ENCODE results near the gene THY1.
"Not testable (repeated sequence)": the region's sequence is repeated elsewhere in the genome, so short reads cannot be mapped to it uniquely, and the experiment has no call there.

Gene THY1

GRCh38 chr11:119417726-119418540, 5.0 kb downstream of the THY1 start:
- DNase-seq: no peak

- DNase-seq: no peak
Observed at GRCh38 chr11:119416606-119417580, 6.1 kb downstream of the THY1 start.

GRCh38 chr11:119415966-119416365, 7.0 kb downstream of the THY1 start:
- DNase-seq: no peak

GRCh38 chr11:119415517-119415916, 7.5 kb downstream of the THY1 start:
- DNase-seq: no peak

- no peak for DNase-seq
Observed at GRCh38 chr11:119414734-119415133, 8.2 kb downstream of the THY1 start.

- no peak for DNase-seq
Observed at GRCh38 chr11:119414321-119414720, 8.7 kb downstream of the THY1 start.

GRCh38 chr11:119412072-119412471, 10.9 kb downstream of the THY1 start:
- no peak for DNase-seq

- no peak for DNase-seq
Observed at GRCh38 chr11:119410501-119410900, 12.5 kb downstream of the THY1 start.

GRCh38 chr11:119409731-119410130, 13.2 kb downstream of the THY1 start:
- no peak for DNase-seq

- DNase-seq: no peak
Observed at GRCh38 chr11:119406005-119406404, 17.0 kb downstream of the THY1 start.

- not testable (repeated sequence) for DNase-seq
Observed at GRCh38 chr11:119405448-119405847, 17.5 kb downstream of the THY1 start.

- DNase-seq: no peak
Observed at GRCh38 chr11:119404872-119405271, 18.1 kb downstream of the THY1 start.

GRCh38 chr11:119403021-119403420, 20.0 kb downstream of the THY1 start:
- no peak for DNase-seq

- DNase-seq: no peak
Observed at GRCh38 chr11:119402470-119402869, 20.5 kb downstream of the THY1 start.

GRCh38 chr11:119400860-119401259, 22.1 kb downstream of the THY1 start:
- no peak for DNase-seq

GRCh38 chr11:119397740-119398139, 25.2 kb downstream of the THY1 start:
- DNase-seq: no peak

- DNase-seq: no peak
Observed at GRCh38 chr11:119396835-119397234, 26.1 kb downstream of the THY1 start.

- no peak for DNase-seq
Observed at GRCh38 chr11:119391275-119391674, 31.7 kb downstream of the THY1 start.

- DNase-seq: no peak
Observed at GRCh38 chr11:119389611-119390254, 33.2 kb downstream of the THY1 start.

- no peak for DNase-seq
Observed at GRCh38 chr11:119388103-119388502, 34.9 kb downstream of the THY1 start.

GRCh38 chr11:119384332-119384731, 38.6 kb downstream of the THY1 start:
- DNase-seq: no peak

- not testable (repeated sequence) for DNase-seq
Observed at GRCh38 chr11:119382513-119382912, 40.5 kb downstream of the THY1 start.

- DNase-seq: no peak
Observed at GRCh38 chr11:119382101-119382500, 40.9 kb downstream of the THY1 start.

Measured in activated gamma-delta T cell (primary cell).